Measurements from ENCODE around the gene TPSG1. TPM values are rescaled to one million over a fixed set of nuclear protein-coding genes. Genes with fewer than 3 reads are reported as not detected.

Gene TPSG1
- total RNA-seq, 1 donor from 2014 or later, result not detected

DNA sequence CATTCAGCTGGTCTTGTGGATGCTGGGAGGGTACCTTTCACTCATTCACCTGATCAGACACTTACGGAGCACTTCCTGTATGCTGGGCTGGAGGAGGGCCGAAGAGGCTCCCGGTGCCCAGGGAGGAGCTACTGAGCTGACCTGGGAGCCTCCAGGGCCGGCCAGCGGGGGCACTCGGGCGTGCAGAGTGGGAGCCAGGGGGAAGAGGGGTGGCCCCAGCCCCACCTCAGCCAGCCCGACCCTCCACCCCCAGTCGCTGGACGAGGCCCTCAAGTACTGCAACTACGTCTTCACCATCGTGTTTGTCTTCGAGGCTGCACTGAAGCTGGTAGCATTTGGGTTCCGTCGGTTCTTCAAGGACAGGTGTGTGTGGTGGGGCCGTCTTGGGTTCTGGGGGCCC is 10.3 kb downstream of the TPSG1 start:
- Histone ChIP-seq H3K36me3 (ENCODE audit: control insufficient read depth, insufficient read depth, low read length) (no peaks in the 10 kb centered on the region), H3K27me3 (ENCODE audit: control insufficient read depth, insufficient read depth, low read length) (no peaks in the 10 kb centered on the region), H3K4me3 (ENCODE audit: low read depth, low read length) (no peak overlapping the region)
- TF ChIP-seq, protein P1, sequence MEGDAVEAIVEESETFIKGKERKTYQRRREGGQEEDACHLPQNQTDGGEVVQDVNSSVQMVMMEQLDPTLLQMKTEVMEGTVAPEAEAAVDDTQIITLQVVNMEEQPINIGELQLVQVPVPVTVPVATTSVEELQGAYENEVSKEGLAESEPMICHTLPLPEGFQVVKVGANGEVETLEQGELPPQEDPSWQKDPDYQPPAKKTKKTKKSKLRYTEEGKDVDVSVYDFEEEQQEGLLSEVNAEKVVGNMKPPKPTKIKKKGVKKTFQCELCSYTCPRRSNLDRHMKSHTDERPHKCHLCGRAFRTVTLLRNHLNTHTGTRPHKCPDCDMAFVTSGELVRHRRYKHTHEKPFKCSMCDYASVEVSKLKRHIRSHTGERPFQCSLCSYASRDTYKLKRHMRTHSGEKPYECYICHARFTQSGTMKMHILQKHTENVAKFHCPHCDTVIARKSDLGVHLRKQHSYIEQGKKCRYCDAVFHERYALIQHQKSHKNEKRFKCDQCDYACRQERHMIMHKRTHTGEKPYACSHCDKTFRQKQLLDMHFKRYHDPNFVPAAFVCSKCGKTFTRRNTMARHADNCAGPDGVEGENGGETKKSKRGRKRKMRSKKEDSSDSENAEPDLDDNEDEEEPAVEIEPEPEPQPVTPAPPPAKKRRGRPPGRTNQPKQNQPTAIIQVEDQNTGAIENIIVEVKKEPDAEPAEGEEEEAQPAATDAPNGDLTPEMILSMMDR (IDR thresholded peaks at IDR 0.05; ENCODE audit: insufficient read depth, low read length, poor library complexity, severe bottlenecking), result no peak
- DNase-seq (ENCODE audit: low read depth), result no peak

DNA sequence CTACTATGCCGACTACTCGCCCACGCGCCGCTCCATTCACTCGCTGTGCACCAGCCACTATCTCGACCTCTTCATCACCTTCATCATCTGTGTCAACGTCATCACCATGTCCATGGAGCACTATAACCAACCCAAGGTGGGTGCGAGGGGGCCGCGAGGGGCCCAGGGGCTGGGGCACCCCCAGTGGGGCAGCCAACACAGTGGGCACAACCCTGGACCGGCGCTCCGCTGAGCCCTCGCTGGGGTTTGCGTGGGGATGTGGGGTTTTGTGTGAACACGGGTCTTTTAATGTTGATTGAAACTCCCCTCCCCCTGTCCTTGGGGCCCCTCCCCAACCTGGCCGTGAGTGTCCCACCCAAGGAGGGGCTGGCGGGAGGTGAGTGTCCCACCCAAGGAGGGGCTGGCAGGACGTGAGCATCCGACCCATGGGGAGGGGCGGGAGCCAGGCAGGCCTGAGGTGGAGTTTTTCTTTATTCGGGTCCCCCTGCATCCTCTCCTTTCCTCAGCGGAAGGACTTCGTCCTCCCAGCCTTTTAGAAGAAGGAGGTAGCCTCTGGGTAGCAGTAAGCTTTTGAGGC is 11.2 kb downstream of the TPSG1 start:
- H3K36me3 ChIP-seq (ENCODE audit: control insufficient read depth, insufficient read depth, low read length), result no peaks in the 10 kb centered on the region
- H3K27me3 ChIP-seq (ENCODE audit: control insufficient read depth, insufficient read depth, low read length), result no peaks in the 10 kb centered on the region
- no peak for DNase-seq (ENCODE audit: low read depth)
- no peak overlapping the region for H3K4me3 ChIP-seq (ENCODE audit: low read depth, low read length)
- TF ChIP-seq, protein P1 (IDR thresholded peaks at IDR 0.05; ENCODE audit: insufficient read depth, low read length, poor library complexity, severe bottlenecking), result no peak

DNA sequence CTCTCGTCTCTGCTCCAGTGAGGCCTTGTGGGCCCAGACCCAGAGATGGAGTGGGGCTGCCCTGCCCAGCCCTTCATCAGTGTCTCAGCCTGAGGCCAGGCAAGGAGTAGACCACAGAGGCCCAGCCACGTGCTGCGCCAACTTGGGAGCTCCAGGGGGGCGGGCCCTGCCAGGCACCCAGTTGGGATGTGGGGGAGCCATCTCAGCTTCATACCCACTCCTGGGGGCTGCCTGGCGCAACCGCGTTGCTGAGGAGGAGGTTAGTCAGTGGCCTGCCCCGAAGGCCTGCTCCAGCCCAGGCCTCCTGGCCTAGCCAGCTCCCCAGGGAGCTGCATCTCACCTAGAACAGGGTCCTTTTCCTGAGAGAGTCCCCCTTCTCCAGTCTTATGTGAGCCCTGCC is 11.8 kb downstream of the TPSG1 start:
- DNase-seq (ENCODE audit: low read depth), result no peak
- TF ChIP-seq, protein P1 (IDR thresholded peaks at IDR 0.05; ENCODE audit: insufficient read depth, low read length, poor library complexity, severe bottlenecking), result no peak
- no peaks in the 10 kb centered on the region for H3K36me3 ChIP-seq (ENCODE audit: control insufficient read depth, insufficient read depth, low read length)
- no peak overlapping the region for H3K4me3 ChIP-seq (ENCODE audit: low read depth, low read length)
- no peaks in the 10 kb centered on the region for H3K27me3 ChIP-seq (ENCODE audit: control insufficient read depth, insufficient read depth, low read length)

DNA sequence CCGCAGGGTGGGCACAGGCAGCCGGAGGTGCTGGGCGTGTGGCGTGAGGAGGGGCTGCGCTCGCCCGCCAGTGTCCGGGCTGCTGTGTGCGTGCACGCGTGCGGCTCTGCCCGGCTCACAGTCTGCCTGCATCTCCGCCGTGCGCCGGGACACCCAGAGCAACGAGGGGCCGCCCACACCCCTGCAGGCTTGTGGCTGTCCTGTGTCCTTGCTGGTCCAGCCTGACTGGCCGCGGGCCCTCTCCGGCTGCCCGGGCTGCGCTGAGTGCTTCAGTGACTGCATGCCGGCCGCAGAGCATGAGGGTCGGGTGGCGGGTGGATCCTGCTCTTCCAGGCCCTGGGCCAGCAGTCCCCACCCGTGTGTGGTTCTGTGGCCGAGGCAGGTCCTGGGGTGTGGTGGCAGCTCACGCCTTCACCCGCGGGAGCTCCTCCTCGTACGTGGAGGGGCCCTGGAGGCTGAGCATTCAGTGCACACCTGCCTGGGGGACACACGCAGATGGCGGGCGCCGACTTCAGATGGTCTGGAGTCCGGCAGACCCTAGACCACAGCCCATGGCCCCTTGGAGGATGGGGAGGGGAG is 12.4 kb downstream of the TPSG1 start:
- Histone ChIP-seq H3K4me3 (ENCODE audit: low read depth, low read length) (no peak overlapping the region), H3K27me3 (ENCODE audit: control insufficient read depth, insufficient read depth, low read length) (no peaks in the 10 kb centered on the region), H3K36me3 (ENCODE audit: control insufficient read depth, insufficient read depth, low read length) (no peaks in the 10 kb centered on the region)
- DNase-seq (ENCODE audit: low read depth), result no peak
- TF ChIP-seq, protein P1 (IDR thresholded peaks at IDR 0.05; ENCODE audit: insufficient read depth, low read length, poor library complexity, severe bottlenecking), result no peak

DNA sequence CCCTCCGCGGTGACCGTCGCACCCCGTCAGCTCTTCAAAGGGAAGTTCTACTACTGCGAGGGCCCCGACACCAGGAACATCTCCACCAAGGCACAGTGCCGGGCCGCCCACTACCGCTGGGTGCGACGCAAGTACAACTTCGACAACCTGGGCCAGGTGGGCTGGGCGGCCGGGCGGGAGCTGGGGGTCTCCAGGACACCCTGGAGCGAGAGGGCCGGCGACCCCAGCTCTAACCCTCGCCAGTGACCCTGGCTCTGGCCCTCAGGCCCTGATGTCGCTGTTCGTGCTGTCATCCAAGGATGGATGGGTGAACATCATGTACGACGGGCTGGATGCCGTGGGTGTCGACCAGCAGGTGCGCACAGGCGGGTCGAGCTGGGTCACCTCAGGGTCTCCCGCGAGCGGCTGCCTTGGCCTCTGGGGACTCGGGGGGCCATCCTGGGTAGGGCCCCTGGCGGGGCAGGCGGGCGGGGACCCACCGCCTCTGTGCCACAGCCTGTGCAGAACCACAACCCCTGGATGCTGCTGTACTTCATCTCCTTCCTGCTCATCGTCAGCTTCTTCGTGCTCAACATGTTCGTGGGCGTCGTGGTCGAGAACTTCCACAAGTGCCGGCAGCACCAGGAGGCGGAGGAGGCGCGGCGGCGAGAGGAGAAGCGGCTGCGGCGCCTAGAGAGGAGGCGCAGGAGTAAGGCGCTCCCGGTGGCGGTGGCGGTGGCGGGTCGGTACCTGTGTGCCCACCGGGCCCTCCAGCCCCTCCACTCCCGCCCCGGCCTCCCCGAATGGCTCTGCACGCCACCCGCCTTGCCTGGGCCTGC is 13.4 kb downstream of the TPSG1 start:
- TF ChIP-seq, protein P1 (IDR thresholded peaks at IDR 0.05; ENCODE audit: insufficient read depth, low read length, poor library complexity, severe bottlenecking), result no peak
- no peak overlapping the region for H3K4me3 ChIP-seq (ENCODE audit: low read depth, low read length)
- no peaks in the 10 kb centered on the region for H3K36me3 ChIP-seq (ENCODE audit: control insufficient read depth, insufficient read depth, low read length)
- DNase-seq (ENCODE audit: low read depth), result no peak
- H3K27me3 ChIP-seq (ENCODE audit: control insufficient read depth, insufficient read depth, low read length), result no peaks in the 10 kb centered on the region

Measured in kidney epithelial cell (primary cell).